GM18498 (cell line): Measurements from ENCODE around the gene RNF40.

Experiments used
- ATAC-seq: cut with Tn5 transposase; IDR thresholded peaks from one replicate; pipeline ENCODE4 v1.9.1; 2021; ENCODE audit warnings: mild to moderate bottlenecking, moderate library complexity; ENCODE audit not compliant: unreplicated experiment

RNF40 gene

GRCh38 chr16:30761928-30762902 is at the start of gene RNF40, which contains the start of gene CFAP119:
RNF40 (plus strand) TSS chr16:30762322; CDS start chr16:30762546, 224 bp downstream.
CFAP119 (minus strand) TSS chr16:30762062; CDS start chr16:30761748, 314 bp downstream.
- peak; percentile 82 for ATAC-seq

DNA sequence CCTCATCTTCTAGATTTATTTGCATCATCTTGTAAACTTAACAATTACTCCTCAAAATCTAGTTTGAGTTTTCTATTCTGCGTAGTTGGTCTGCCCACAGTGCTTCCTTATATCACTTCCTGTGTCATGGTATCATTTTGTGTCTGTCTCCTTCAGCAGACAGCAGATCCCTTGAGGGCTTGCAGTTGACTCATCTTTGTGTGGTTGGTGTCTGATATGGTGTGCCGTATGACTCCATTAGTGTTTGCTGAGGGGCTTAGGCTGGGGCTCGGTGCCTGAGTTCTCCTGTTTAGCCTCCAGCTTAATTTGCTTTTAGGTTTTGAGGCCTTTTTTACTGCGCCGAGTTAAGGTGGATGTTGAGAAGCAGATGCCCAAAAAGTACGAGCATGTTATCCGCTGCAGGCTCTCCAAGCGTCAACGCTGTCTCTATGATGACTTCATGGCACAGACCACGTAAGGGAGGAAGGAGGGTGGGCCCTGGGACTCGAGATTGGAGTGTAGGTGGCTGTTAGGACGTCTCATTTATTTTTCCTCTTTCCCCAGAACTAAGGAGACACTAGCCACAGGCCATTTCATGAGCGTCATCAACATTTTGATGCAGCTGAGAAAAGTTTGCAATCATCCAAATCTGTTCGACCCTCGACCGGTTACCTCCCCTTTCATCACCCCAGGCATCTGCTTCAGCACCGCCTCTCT is 46.2 kb upstream of the RNF40 start:
- ATAC-seq, result no peak

GRCh38 chr16:30720086-30720485 is 42.0 kb upstream of the RNF40 start:
- no peak for ATAC-seq

GRCh38 chr16:30720694-30721093 is 41.4 kb upstream of the RNF40 start:
- no peak for ATAC-seq

DNA sequence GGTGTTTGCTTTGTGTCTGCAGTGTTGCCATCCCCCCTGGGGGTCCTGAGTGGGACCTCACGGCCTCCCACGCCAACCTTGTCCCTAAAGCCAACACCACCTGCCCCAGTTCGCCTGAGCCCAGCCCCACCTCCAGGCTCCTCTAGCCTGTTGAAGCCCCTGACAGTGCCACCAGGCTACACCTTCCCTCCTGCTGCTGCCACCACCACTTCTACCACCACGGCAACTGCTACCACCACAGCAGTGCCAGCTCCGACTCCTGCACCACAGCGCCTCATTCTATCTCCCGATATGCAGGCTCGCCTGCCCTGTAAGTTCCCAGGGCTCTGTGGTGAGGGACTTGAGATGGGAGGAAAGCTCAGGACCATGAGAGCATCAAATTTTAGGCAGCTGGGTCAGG is 41.0 kb upstream of the RNF40 start:
- no peak for ATAC-seq

- ATAC-seq, result no peak
Observed at GRCh38 chr16:30721606-30722005, 40.5 kb upstream of the RNF40 start.

DNA sequence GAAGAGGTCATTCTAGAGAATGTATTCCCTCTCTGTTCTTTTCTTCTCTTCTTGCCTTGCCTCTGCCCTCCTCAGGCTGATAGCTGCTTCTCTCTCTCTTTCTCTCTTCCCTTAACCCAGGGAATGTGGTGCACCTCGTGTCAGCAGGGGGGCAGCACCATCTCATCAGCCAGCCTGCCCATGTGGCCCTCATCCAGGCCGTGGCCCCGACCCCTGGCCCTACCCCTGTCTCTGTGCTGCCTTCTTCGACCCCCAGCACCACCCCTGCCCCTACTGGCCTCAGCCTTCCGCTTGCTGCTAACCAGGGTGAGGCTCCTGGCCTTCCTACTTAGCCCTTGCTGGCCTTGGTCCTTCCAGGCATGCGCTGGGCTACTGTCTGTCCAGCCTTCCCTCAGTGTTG is 39.7 kb upstream of the RNF40 start:
- ATAC-seq, result no peak

GRCh38 chr16:30722916-30723315 is 39.2 kb upstream of the RNF40 start:
- no peak for ATAC-seq

GRCh38 chr16:30723725-30724355 is 38.3 kb upstream of the RNF40 start:
- ATAC-seq, result no peak

DNA sequence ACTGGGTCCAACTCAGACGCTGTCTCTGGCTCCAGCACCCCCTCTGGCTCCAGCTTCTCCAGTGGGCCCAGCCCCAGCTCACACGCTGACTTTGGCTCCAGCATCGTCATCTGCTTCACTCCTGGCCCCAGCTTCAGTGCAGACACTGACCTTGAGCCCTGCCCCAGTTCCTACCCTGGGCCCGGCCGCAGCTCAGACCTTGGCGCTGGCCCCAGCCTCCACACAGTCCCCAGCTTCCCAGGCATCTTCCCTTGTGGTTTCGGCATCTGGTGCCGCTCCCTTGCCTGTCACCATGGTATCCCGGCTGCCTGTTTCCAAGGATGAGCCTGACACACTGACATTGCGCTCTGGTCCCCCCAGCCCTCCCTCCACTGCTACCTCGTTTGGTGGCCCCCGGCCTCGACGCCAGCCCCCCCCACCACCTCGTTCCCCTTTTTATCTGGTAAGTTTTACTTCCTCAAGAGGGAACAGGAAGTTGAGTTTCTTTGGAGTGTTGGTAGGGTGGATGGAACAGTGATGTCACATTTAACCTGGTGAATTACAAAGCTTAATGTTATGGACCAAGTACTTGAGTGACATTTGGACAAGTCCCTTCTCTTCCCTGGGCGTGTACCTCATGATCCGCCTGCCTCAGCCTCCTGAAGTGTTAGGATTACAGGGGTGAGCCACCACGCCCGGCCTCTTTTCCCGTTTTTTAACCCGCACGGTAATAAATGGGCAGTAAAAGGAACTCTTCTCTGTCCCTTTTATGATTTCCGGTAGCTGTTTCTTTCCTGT is 37.3 kb upstream of the RNF40 start:
- ATAC-seq, result no peak

DNA sequence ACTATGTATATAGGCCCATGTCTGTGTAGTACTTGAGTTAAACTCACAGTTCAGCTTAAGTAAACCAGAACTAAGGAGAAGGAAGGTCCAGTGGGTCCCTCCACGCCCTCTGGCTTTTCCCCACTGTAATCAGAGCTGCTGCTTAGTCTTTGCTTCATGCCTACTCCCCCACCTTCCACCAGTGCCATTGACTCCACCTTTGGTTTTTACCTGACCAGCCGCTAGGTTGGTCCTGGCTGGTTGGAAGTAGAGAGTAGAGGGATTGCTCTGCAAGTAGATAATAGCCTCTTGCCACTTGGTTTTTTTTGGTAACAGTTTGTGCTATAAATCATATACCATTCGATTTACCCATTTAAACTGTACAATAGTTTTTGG is 36.7 kb upstream of the RNF40 start:
- no peak for ATAC-seq

- ATAC-seq, result no peak
Observed at GRCh38 chr16:30728321-30728720, 33.8 kb upstream of the RNF40 start.

DNA sequence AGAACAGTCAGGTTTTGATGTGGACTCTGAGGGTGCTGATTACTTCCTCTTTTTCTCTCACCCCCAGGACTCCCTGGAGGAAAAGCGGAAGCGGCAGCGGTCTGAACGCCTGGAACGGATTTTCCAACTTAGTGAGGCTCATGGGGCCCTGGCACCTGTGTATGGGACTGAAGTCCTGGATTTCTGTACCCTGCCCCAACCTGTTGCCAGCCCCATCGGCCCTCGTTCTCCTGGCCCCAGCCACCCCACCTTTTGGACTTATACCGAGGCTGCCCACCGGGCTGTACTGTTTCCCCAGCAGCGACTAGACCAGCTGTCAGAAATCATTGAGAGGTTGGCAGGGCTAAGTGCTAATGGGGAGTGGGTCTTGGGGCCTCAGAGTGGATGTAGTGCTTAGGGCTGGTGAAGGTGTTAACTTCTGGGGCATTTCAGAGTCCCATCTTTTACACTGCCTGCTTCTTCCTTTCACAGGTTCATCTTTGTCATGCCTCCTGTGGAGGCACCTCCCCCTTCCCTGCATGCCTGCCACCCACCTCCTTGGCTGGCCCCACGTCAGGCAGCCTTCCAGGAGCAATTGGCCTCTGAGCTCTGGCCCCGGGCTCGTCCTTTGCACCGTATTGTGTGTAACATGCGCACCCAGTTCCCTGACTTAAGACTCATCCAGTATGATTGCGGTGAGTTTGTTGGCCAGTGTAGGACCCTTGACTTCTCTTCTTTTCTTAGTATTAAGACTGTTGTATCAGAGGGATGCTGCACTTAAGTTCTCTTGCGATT is 33.0 kb upstream of the RNF40 start:
- no peak for ATAC-seq

- ATAC-seq, result no peak
Observed at GRCh38 chr16:30731411-30731810, 30.7 kb upstream of the RNF40 start.

DNA sequence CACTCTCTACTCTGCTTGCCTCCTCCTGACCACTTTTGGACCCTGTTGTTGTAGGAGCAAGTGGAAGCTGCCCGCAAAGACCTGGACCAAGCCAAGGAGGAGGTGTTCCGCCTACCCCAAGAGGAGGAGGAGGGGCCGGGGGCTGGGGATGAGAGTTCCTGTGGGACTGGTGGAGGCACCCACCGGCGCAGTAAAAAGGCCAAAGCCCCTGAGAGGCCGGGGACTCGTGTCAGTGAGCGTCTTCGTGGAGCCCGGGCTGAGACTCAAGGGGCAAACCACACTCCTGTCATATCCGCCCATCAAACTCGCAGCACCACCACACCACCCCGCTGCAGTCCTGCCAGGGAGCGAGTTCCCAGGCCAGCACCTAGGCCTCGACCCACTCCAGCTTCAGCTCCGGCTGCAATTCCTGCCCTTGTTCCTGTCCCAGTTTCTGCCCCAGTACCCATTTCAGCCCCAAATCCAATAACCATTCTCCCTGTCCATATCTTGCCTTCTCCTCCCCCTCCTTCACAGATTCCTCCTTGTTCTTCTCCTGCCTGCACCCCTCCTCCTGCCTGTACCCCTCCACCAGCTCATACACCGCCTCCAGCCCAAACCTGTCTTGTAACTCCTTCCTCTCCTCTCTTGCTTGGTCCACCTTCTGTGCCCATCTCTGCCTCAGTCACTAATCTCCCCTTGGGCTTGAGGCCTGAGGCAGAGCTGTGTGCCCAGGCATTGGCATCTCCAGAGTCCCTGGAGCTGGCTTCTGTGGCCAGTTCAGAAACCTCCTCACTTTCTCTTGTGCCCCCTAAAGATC is 24.9 kb upstream of the RNF40 start:
- no peak for ATAC-seq

GRCh38 chr16:30737794-30738648 is 24.1 kb upstream of the RNF40 start:
- ATAC-seq, result no peak

- ATAC-seq, result no peak
Observed at GRCh38 chr16:30738984-30739951, 22.9 kb upstream of the RNF40 start.
